ENCODE measurements around the gene MRPS24.

MRPS24 gene

GRCh38 chr7:43856316-43856715 is 13.0 kb downstream of the MRPS24 start:
- no peak for DNase-seq (ENCODE audit: low spot score)
- no peak for TF ChIP-seq CTCF (IDR thresholded peaks at IDR 0.05; ENCODE audit: extremely low read depth, insufficient read depth, missing control alignments)
- in situ Hi-C loops (cut with MboI; ENCODE audit: low pct_unique_long_range_greater_than_20kb, low sequenced_read_pairs, unreplicated experiment), result no loop called here

- in situ Hi-C loops (cut with MboI; ENCODE audit: low pct_unique_long_range_greater_than_20kb, low sequenced_read_pairs, unreplicated experiment), result no loop called here
- TF ChIP-seq CTCF (IDR thresholded peaks at IDR 0.05; ENCODE audit: extremely low read depth, insufficient read depth, missing control alignments), result no peak
These were observed 14.1 kb downstream of the MRPS24 start for GRCh38 chr7:43855176-43855575.

GRCh38 chr7:43851805-43852204 is 17.5 kb downstream of the MRPS24 start:
- DNase-seq (ENCODE audit: low spot score), result no peak
- TF ChIP-seq CTCF (IDR thresholded peaks at IDR 0.05; ENCODE audit: extremely low read depth, insufficient read depth, missing control alignments), result no peak
- in situ Hi-C loops (cut with MboI; ENCODE audit: low pct_unique_long_range_greater_than_20kb, low sequenced_read_pairs, unreplicated experiment), result no loop called here

More at GRCh38 chr7:43855176-43855575, 14.1 kb downstream of the MRPS24 start:
- no peak for DNase-seq (ENCODE audit: low spot score)

- no peak for TF ChIP-seq CTCF (IDR thresholded peaks at IDR 0.05; ENCODE audit: extremely low read depth, insufficient read depth, missing control alignments)
- DNase-seq (ENCODE audit: low spot score), result no peak
- in situ Hi-C loops (cut with MboI; ENCODE audit: low pct_unique_long_range_greater_than_20kb, low sequenced_read_pairs, unreplicated experiment), result no loop called here
These were observed 18.8 kb downstream of the MRPS24 start for GRCh38 chr7:43850348-43851116.

GRCh38 chr7:43849047-43849446 is 20.3 kb downstream of the MRPS24 start:
- in situ Hi-C loops (cut with MboI; ENCODE audit: low pct_unique_long_range_greater_than_20kb, low sequenced_read_pairs, unreplicated experiment), result loop anchor here (25.0 kb wide), 2 partner anchors 387 to 912 kb away; partner anchors contain the start of genes MRPL32 and PSMA2
- TF ChIP-seq CTCF (IDR thresholded peaks at IDR 0.05; ENCODE audit: extremely low read depth, insufficient read depth, missing control alignments), result no peak
- DNase-seq (ENCODE audit: low spot score), result no peak

GRCh38 chr7:43847496-43847895 is 21.8 kb downstream of the MRPS24 start:
- DNase-seq (ENCODE audit: low spot score), result no peak
- no peak for TF ChIP-seq CTCF (IDR thresholded peaks at IDR 0.05; ENCODE audit: extremely low read depth, insufficient read depth, missing control alignments)
- in situ Hi-C loops (cut with MboI; ENCODE audit: low pct_unique_long_range_greater_than_20kb, low sequenced_read_pairs, unreplicated experiment), result loop anchor here (25.0 kb wide), 2 partner anchors 385 to 910 kb away; partner anchors contain the start of genes MRPL32 and PSMA2
